Lower leg skin (tissue), 4 donors: Measurements from ENCODE around the gene EIF4B. TPM values are rescaled to one million over a fixed set of nuclear protein-coding genes. Genes with fewer than 3 reads are reported as not detected.
"Not testable (repeated sequence)": the region's sequence is repeated elsewhere in the genome, so short reads cannot be mapped to it uniquely, and the experiment has no call there.

Source experiments
- DNase-seq, 2 donors: peaks; one replicate each; pipeline ENCODE4 v3.0.0-alpha.2; 2019; ENCODE audit warnings: low spot score in 2 of 2
- H3K4me3 ChIP-seq: fragments of 200-600 bp; sonication (generic); 2 replicates; pipeline ENCODE4 v1.5.1; 2017; ENCODE audit warnings: mild to moderate bottlenecking, low read depth; ENCODE audit not compliant: poor library complexity, severe bottlenecking
- POLR2A ChIP-seq, 2 donors: fragments of 450-650 bp; IDR thresholded peaks; one replicate each; pipeline ENCODE4 v1.6.1; 2016 to 2017; ENCODE audit warnings: antibody characterized with exemption in 2 of 2, mild to moderate bottlenecking in 1 of 2, moderate library complexity in 1 of 2
- WGBS, 2 donors: methylation state at CpG; one replicate each; pipeline ENCODE4 v1.1.5; 2018; 5-methylcytosine and 5-hydroxymethylcytosine counted together
- intact Hi-C: fragments of 100-400 bp; cut with DNase I; formaldehyde crosslinking; loops from one replicate; pipeline ENCODE4 v1.15.0; 2023; ENCODE audit warnings: low total_unique reads
- total RNA-seq, 4 donors: library from RNA; depleted of rRNA; stranded (reverse); fragments of >200 nt; gene quantifications; one replicate each; pipeline ENCODE4 v1.1.0, GENCODE V29; 2016
- TF ChIP-seq, protein P1 (sequence below), 3 donors: fragments of 450-650 bp; IDR thresholded peaks; one replicate each; pipeline ENCODE4 v1.5.1; 2016; ENCODE audit warnings: antibody characterized with exemption in 3 of 3, mild to moderate bottlenecking in 3 of 3, moderate library complexity in 2 of 3

EIF4B gene
- total RNA-seq, 4 donors from 2014 or later, result 499 to 623 (median 546) TPM

DNA sequence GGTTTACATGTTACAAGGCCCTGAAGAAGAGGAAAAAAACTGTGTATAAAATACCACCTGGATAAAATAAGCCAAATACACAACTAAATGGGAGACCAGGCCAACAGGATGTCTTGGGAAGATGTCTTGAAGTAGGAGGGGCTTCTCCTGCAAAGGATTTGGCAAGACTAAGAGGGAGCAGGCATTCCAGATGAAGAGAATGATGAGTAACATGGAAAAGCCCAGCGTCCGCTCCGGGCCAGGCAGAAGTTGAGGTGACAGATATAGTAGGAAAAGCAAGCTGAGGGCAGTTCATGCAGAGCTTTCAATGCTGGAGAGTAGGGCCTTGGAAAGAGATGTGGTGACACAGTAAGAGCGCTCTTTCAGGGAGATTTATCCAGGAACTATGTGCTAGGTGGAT lies 16.1 kb upstream of the EIF4B start:
- intact Hi-C loops, result no loop called here
- TF ChIP-seq POLR2A (IDR thresholded peaks at IDR 0.05), result no peak
- TF ChIP-seq, protein P1, sequence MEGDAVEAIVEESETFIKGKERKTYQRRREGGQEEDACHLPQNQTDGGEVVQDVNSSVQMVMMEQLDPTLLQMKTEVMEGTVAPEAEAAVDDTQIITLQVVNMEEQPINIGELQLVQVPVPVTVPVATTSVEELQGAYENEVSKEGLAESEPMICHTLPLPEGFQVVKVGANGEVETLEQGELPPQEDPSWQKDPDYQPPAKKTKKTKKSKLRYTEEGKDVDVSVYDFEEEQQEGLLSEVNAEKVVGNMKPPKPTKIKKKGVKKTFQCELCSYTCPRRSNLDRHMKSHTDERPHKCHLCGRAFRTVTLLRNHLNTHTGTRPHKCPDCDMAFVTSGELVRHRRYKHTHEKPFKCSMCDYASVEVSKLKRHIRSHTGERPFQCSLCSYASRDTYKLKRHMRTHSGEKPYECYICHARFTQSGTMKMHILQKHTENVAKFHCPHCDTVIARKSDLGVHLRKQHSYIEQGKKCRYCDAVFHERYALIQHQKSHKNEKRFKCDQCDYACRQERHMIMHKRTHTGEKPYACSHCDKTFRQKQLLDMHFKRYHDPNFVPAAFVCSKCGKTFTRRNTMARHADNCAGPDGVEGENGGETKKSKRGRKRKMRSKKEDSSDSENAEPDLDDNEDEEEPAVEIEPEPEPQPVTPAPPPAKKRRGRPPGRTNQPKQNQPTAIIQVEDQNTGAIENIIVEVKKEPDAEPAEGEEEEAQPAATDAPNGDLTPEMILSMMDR (IDR thresholded peaks at IDR 0.05), result no peak
- no peak for DNase-seq
- no peak overlapping the region for H3K4me3 ChIP-seq
- 80 to 85% methylated on average over 4 of the region's 4 CpGs for WGBS, 2 donors

DNA sequence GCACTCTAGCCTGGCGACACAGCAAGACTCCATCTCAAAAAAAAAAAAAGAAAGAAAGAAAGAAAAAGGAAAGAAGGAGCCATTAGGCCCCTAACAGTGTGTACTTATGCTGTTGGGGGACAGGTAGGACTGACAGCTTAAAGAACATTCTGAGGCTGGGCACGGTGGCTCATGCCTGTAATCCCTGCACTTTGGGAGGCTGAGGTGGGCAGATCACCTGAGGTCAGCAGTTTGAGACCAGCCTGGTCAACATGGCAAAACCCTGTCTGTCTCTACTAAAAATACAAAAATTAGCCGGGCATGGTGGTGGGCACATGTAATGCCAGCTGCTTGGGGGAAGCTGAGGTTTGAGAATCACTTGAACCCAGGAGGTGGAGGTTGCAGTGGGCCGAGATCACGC lies 14.0 kb upstream of the EIF4B start:
- intact Hi-C loops, DNase-seq, H3K4me3 ChIP-seq: not testable (repeated sequence)
- 92 to 96% methylated on average over 5 of the region's 5 CpGs for WGBS, 2 donors

DNA sequence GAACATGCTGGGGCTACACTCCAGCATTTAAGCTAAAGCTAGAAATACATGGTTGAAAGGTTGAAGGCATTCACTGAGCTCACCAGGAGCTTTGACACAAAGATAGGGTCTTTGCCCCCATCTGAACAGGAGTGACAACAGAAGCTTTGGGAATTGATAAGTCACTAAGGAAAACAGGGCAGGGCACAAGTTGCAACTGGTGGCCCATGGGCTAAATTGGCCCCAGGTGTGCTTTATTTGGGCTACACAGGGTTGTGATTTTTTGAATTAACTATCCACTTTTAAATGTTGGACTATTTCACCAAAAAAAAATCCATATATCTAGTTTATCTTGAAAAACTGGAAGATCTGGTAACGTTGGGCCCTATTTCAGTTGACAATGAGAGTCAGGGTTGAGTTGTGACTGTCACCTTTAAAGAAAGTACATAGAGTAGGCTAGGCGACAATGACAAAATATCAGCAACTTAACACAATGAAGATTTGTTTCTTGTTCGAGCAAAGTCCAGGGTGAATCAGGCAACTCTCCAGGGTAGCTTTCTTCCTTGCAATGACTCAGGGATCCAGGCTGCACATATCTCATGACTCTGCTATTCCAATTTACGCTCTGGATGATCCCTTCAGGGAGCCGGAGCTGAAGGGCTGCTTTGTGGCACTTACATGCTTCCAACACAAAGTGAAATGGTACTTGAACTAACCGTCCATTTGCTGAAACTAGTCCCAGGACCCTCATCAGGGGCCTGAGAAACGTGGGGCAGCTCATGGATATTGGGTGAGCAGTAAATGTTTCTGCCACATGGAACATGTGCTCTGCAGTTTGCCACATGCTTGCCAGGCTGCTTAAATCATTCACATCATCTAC lies 13.3 kb upstream of the EIF4B start:
- DNase-seq, result peak in 1 of 2 donors; percentile 72
- 67 to 75% methylated on average over 7 of the region's 7 CpGs for WGBS, 2 donors
- intact Hi-C loops, result no loop called here
- no peak overlapping the region for H3K4me3 ChIP-seq
- no peak for TF ChIP-seq POLR2A (IDR thresholded peaks at IDR 0.05)
- TF ChIP-seq, protein P1 (IDR thresholded peaks at IDR 0.05), result no peak

DNA sequence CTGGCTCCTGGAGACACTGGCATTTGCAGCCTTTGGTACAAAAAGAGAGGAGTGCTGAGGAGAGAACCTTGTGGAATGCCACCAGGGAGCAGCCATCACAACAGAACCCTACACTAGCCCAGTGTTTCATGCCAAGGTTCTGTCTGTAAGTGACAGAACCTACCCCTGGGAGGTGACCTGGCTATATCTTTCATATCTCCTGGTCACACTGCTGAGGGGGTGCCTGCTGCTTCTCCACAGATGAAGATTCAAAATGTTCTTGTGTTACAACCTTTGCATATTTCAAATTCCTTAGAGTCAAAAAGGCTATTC lies 12.7 kb upstream of the EIF4B start:
- TF ChIP-seq, protein P1 (IDR thresholded peaks at IDR 0.05), result no peak
- no peak for TF ChIP-seq POLR2A (IDR thresholded peaks at IDR 0.05)
- intact Hi-C loops, result no loop called here
- no peak overlapping the region for H3K4me3 ChIP-seq
- peak in 1 of 2 donors; percentile 21 for DNase-seq

DNA sequence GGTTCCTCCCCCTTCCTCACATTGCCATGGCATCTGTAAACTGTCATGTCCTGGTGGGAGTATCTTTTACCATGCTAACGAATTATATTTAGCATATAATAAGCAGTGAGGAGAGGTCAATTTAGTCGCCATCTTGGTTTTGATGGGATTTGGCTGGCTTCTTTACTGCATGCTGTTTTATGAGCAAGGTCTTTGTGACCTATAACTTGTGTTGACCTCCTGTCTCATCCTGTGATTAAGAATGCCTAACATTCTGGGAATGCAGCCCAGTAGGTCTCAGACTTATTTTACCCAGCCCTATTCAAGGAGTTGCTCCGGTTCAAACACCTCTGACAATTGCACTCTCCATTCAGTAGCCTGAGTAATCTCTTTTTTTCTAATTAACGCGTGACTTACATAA lies 2.1 kb upstream of the EIF4B start:
- DNase-seq, result no peak
- intact Hi-C loops, result no loop called here
- TF ChIP-seq, protein P1 (IDR thresholded peaks at IDR 0.05), result no peak
- TF ChIP-seq POLR2A (IDR thresholded peaks at IDR 0.05), result no peak
- no peak overlapping the region for H3K4me3 ChIP-seq
- 62 to 66% methylated on average over 5 of the region's 5 CpGs for WGBS, 2 donors

DNA sequence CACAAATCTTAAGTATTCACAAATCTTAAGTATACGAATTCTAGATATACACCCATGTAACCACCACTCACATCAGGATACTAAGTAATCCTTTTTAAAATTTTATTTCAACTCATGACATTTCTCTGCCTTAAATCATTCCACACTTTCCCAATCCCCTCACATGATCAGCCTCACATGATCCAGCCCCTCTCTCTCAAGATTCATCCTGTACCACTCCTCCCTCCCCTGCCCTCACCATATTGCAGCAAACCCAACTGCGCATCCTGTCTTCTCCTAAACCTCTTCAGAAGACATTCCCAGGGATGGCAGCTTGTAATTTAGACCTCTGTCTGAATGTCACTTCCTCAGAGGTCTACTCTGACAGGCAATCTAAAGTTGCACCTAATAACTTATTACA lies 1.7 kb upstream of the EIF4B start:
- TF ChIP-seq, protein P1 (IDR thresholded peaks at IDR 0.05), result no peak
- no peak for TF ChIP-seq POLR2A (IDR thresholded peaks at IDR 0.05)
- 86 to 89% methylated on average over 2 of the region's 2 CpGs for WGBS, 2 donors
- intact Hi-C loops, result no loop called here
- no peak for DNase-seq
- no peak overlapping the region for H3K4me3 ChIP-seq
